Measurements from ENCODE around the gene PPL.

The PPL gene

GRCh38 chr16:4876646-4877379 is 60.1 kb downstream of the PPL start:
- Histone ChIP-seq H3K4me3 (IDR thresholded peaks at IDR 0.05; ENCODE audit: insufficient read depth, low read depth, low read length) (no peak overlapping the region), H2AFZ (ENCODE audit: low read depth) (no peak overlapping the region), H3K36me3 (ENCODE audit: insufficient read depth) (no peaks in the 10 kb centered on the region; the same call in 1 of the 2 replicates), H3K9ac (no peak overlapping the region), H4K20me1 (ENCODE audit: insufficient read depth) (no peaks in the 10 kb centered on the region), H3K79me2 (ENCODE audit: insufficient read depth, low read depth) (no peaks in the 10 kb centered on the region), H3K27ac (no peak overlapping the region), H3K27me3 (ENCODE audit: insufficient read depth, low read depth) (no peaks in the 10 kb centered on the region), H3K4me2 (no peak overlapping the region), H3K4me1 (ENCODE audit: low read depth, poor library complexity, severe bottlenecking) (no peaks in the 10 kb centered on the region)
- no peak for TF ChIP-seq CTCF (conservative IDR thresholded peaks at IDR 0.05; ENCODE audit: low read depth, low read length)

- no peak overlapping the region for H2AFZ ChIP-seq (ENCODE audit: low read depth)
- no peaks in the 10 kb centered on the region for H4K20me1 ChIP-seq (ENCODE audit: insufficient read depth)
- H3K9ac ChIP-seq: no peak overlapping the region
- H3K4me1 ChIP-seq (ENCODE audit: low read depth, poor library complexity, severe bottlenecking): no peaks in the 10 kb centered on the region
- H3K4me3 ChIP-seq (IDR thresholded peaks at IDR 0.05; ENCODE audit: insufficient read depth, low read depth, low read length): no peak overlapping the region
- no peaks in the 10 kb centered on the region for H3K79me2 ChIP-seq (ENCODE audit: insufficient read depth, low read depth)
- no peaks in the 10 kb centered on the region for H3K27me3 ChIP-seq (ENCODE audit: insufficient read depth, low read depth)
- H3K36me3 ChIP-seq (ENCODE audit: insufficient read depth): peaks cover 10% of the 10 kb centered on the region; the same call in 1 of the 2 replicates
- no peak for TF ChIP-seq CTCF (conservative IDR thresholded peaks at IDR 0.05; ENCODE audit: low read depth, low read length)
- no peak overlapping the region for H3K27ac ChIP-seq
- H3K4me2 ChIP-seq: no peak overlapping the region
Measured at GRCh38 chr16:4874666-4875065, 62.3 kb downstream of the PPL start.

- no peaks in the 10 kb centered on the region for H3K27me3 ChIP-seq (ENCODE audit: insufficient read depth, low read depth)
- peaks cover 6% of the 10 kb centered on the region; the same call in 1 of the 2 replicates for H3K79me2 ChIP-seq (ENCODE audit: insufficient read depth, low read depth)
- no peaks in the 10 kb centered on the region for H4K20me1 ChIP-seq (ENCODE audit: insufficient read depth)
- H3K36me3 ChIP-seq (ENCODE audit: insufficient read depth): peaks cover 10% of the 10 kb centered on the region; the same call in 1 of the 2 replicates
- H2AFZ ChIP-seq (ENCODE audit: low read depth): no peak overlapping the region
- H3K9ac ChIP-seq: no peak overlapping the region
- H3K4me2 ChIP-seq: no peak overlapping the region
- H3K27ac ChIP-seq: no peak overlapping the region
- H3K4me3 ChIP-seq (IDR thresholded peaks at IDR 0.05; ENCODE audit: insufficient read depth, low read depth, low read length): no peak overlapping the region
- H3K4me1 ChIP-seq (ENCODE audit: low read depth, poor library complexity, severe bottlenecking): no peaks in the 10 kb centered on the region
- no peak for TF ChIP-seq CTCF (conservative IDR thresholded peaks at IDR 0.05; ENCODE audit: low read depth, low read length)
Measured at GRCh38 chr16:4873091-4873490, 63.9 kb downstream of the PPL start.

- no peak overlapping the region for H3K4me2 ChIP-seq
- no peak for TF ChIP-seq CTCF (conservative IDR thresholded peaks at IDR 0.05; ENCODE audit: low read depth, low read length)
- H3K4me3 ChIP-seq (IDR thresholded peaks at IDR 0.05; ENCODE audit: insufficient read depth, low read depth, low read length): no peak overlapping the region
- H2AFZ ChIP-seq (ENCODE audit: low read depth): no peak overlapping the region
- no peak overlapping the region for H3K27ac ChIP-seq
- H3K36me3 ChIP-seq (ENCODE audit: insufficient read depth): peaks cover 10% of the 10 kb centered on the region; the same call in 1 of the 2 replicates
- H3K4me1 ChIP-seq (ENCODE audit: low read depth, poor library complexity, severe bottlenecking): no peaks in the 10 kb centered on the region
- H3K9ac ChIP-seq: no peak overlapping the region
- H4K20me1 ChIP-seq (ENCODE audit: insufficient read depth): no peaks in the 10 kb centered on the region; the same call in 1 of the 2 replicates
- H3K79me2 ChIP-seq (ENCODE audit: insufficient read depth, low read depth): peaks cover 9% of the 10 kb centered on the region; the same call in 1 of the 2 replicates
- no peaks in the 10 kb centered on the region for H3K27me3 ChIP-seq (ENCODE audit: insufficient read depth, low read depth)
Measured at GRCh38 chr16:4871071-4871470, 65.9 kb downstream of the PPL start.

All from KMS-11 (cell line).